ENCODE data around the gene FAM53B.
"Not testable (repeated sequence)": the region's sequence is repeated elsewhere in the genome, so short reads cannot be mapped to it uniquely, and the experiment has no call there.

The FAM53B gene, protein sequence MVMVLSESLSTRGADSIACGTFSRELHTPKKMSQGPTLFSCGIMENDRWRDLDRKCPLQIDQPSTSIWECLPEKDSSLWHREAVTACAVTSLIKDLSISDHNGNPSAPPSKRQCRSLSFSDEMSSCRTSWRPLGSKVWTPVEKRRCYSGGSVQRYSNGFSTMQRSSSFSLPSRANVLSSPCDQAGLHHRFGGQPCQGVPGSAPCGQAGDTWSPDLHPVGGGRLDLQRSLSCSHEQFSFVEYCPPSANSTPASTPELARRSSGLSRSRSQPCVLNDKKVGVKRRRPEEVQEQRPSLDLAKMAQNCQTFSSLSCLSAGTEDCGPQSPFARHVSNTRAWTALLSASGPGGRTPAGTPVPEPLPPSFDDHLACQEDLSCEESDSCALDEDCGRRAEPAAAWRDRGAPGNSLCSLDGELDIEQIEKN
- total RNA-seq, result 5.3 to 64.5 (median 38.2) reads per million in 18 experiments

DNA sequence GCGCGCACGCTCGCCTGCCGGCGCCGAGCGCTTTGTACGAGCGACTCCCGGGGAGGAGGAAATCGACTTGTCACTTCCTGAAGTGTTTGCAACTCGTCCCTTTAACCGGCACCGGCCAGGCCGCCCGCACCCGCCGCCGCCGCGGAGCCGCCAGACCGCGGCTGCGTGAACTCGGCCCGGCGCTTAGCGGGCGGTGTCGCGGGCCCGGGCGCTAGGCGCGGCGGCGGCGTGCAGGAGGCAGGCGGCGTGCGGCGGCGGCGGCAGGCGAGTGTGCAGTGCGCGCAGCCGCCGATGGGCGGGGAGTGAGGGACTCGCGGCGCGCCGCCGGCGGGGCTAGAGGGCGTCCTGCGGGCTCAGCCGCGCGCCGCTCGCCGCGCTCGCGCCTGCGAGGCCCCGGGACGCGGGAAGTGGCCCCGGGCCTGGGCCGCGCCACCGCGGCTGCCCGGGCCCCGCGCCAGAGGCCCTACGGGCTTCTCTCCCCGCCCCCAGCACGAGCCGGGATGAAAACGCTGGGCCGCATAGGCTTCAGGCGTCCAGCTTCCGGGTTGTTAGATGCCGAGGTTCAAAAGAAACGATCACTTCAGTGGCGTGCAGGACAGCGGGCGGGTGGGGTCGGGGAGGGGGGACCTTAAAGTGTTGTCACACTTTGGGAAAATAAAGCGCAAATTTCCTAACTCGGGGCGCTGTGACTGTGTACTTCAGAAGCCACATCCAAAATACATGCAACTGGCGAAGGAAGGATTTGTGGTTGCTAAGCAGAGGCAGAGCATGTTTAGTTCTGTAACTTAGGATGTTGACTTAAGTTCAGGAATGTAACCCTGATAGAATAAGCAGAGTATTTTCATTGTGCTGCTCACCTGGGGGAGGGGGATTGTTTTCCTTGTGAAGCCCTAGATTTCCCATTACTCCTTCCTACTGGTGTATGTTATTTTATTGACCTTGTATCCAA, at the start of gene FAM53B:
FAM53B (minus strand) TSS at position 277 of the 949 bp plus-strand sequence. CDS start 37,665 bp downstream, outside the sequence.
- peak; percentile 74 to 87 for DNase-seq

DNA sequence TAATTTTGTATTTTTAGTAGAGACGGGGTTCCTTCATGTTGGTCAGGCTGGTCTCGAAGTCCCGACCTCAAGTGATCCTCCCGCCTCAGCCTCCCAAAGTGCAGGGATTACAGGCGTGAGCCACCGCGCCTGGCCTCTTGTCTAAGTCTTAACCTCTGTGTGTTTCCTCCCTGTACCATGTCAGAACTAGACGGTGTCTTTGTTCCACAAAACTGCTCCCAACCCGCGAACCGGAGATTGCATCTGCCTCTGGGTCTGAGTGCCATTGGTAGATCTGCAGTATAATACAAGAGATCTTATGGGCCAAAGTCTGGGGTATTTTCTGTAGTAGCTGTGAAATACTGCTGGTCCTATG, 48.8 kb upstream of the FAM53B start:
- no peak for DNase-seq

DNA sequence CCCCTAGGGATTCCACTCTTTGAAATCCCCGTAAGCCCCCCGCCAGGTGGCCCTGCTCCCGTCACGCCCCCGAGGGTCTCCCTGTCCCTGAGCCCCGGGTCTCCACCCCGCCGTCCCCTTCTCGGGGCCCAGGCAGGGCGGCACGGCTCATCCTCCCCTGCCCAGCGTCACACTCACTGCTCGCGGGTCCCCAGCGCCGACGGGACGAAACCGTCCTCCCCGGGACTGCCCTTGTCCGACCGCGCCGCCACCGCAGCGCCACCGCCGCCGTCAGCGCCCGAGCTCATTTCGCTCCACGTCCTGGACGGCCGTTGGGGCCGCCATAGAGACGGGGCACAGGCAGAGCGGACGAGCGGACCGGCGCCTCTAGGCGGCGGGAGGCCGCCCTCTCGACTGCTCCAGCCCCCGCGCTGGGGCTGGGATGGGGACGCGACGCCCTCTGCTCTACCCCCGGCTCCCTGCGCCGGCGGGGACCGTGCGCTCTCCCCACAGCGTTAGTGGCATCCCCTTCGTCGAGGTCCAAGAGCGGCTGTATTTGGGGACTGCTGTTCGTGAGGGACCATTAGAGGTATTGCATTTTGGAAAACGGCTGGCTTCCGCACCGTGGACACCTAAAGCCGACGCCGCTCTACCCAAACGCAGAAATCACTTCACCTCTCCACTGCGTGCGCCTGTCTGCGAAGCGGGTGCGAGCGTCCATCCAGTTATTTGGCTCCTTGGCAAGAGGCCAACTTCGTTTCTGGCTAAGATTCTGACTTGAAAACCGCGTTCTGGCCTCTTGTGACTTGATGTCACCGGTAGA, 47.6 kb upstream of the FAM53B start, which contains the start of gene EEF1AKMT2:
EEF1AKMT2 (minus strand) TSS at position 341 of the 802 bp plus-strand sequence; CDS start at position 287, 54 bp downstream.
- peak; percentile 82 to 89 for DNase-seq

DNA sequence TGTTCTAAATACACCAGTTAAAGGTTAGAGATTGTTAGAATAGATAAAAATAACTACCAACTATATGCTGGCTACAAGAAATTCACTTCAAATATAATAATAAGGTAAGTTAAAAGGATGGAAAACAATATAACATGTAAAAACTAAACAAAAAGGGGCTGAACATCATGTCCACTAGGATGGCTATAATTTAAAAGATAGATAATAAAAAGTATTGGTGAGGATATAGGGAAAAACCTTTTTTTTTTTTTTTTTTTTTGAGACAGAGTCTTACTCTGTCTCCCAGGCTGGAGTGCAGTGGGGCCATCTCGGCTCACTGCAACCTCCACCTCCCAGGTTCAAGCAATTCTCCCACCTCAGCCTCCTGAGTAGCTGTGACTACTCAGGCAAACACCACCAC, 38.7 kb upstream of the FAM53B start:
- DNase-seq, result not testable (repeated sequence)

DNA sequence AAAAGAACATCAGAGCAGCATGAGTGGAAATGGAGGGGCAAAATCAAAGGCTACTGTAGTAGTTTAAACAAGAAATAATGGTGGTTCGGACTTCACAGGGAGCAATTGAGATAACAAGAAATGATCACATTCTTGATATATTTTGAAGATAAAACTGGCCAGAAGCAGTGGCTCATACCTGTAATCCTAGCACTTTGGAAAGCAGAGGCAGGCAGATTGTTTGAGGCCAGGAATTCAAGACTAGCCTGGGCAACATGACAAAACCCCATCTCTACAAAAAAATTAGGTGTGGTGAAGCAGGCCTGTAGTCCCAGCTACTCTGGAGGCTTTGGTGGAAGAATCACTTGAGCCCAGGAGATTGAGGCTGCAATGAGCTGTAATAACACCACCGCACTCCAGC, 24.6 kb upstream of the FAM53B start:
- DNase-seq, result no peak

DNA sequence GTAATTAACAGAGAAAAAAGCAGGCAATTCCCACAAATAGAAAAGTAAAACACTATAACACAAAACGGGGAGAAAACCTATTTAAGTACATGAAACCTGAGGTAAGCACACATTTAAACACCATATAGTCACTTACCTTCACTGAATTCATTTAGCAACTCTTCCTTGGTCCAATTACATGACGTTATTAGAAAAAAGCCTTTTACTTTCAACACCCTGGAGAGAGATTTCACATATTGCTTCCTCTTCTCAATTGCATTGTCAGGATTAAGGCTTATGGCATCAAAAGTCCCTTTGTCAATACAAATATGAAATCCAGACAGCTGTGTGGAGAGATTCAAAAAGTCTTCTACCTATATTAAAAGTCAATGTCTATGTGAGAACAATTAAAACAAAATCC, 21.1 kb upstream of the FAM53B start:
- DNase-seq, result peak; percentile 12 to 50

DNA sequence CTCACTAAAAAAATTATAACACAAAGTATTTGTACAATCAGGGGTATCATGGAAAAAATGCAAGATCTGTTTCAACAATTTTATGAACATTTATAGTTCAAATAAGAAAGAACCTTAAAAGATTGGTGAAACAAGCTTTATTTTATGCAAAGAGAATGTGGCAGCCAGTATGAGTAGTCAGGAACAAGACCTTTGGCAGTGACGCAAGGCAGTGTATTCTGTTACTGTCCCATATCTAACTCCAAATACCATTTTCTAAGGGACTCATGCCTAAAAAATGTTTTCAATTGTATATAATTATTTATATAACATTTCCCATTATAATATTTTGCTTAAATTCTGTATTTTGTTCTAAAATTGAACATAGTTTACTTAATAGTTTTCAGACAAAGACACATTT, 19.1 kb upstream of the FAM53B start:
- no peak for DNase-seq

DNA sequence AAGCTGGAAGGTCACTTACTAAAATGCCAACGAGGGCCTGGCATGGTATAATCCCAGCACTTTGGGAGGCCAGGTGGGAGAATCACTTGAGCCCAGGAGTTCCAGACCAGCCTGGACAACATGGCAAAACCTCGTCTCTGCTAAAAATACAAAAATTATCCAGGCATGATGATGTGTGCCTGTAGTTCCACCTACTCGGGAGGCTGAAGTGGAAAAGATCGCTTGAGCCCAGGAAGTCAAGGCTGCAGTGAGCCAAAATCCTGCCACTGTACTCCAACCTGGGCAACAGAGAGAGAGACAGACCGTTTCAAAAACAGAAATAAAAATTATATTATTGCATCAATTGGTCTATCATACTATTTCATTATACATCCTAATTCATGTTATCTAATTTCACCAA, 18.1 kb upstream of the FAM53B start:
- no peak for DNase-seq

DNA sequence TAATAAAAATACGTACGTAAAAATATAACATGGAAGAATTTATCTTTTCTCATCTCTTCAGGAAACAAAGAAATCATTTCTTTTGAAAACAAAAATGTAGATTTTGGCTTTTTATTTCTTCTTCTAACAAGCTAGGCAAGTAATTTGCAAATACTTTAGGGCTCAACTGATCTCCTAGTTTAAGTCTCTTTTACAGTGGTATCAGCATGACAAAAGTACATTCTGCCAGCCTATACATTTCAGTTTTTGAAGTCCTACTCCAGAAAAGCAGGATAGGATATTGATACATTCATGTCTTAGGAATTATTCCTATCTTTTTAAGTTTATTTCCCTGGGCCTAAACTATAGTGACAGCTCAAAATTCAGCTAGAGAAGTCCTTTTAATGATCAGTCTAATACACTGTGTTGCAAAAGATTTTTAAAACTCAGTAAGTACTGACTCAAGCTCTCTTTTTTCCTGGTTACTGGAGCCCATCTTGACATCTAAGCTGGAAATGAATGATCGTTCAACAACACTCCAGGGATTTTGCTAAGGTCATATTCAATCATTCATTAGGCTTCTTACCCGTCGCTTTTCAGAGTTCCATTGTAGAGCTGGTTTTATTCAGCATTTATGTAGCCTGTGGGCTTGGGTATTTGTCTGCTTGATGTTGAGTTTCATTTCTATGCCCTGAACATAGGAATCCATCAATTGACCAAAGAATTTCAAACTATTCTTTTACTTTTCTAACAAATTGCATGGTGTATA, 12.2 kb upstream of the FAM53B start:
- DNase-seq, result no peak

DNA sequence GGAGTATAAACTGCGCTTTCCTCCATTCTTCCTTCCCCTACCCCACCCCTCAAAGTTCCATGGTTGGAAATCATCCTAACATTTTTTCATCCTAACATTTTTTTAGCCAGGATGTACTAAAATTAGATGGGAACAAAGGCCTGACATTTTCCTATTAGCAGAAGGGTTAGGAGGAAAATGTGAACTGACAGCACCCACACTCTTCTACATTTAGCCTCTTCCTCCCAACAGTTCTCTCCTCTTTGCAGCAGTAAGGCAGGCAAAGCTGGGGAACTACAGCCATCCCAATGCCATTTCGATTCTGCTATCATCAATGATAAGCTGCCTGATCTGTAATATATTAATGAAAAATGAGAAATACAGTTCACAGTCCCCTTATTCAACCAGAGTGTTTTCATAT, 11.4 kb upstream of the FAM53B start:
- DNase-seq, result no peak

DNA sequence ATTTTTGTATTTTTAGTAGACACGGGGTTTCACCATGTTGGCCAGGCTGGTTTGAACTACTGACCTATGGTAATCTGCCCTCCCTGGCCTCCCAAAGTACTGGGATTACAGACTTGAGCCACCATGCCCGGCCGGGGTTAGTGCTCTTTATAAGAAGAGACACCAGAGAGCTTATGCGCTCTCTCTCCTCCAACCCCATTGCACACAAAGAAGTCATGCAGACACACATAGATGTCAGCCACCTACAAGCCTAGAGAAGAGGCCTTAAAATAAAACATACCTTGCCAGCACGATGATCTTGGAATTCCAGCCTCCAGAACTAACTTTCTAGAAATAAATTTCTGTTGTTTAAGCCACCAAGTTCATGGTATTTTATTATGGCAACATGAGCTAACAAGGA, 10.0 kb upstream of the FAM53B start:
- no peak for DNase-seq

DNA sequence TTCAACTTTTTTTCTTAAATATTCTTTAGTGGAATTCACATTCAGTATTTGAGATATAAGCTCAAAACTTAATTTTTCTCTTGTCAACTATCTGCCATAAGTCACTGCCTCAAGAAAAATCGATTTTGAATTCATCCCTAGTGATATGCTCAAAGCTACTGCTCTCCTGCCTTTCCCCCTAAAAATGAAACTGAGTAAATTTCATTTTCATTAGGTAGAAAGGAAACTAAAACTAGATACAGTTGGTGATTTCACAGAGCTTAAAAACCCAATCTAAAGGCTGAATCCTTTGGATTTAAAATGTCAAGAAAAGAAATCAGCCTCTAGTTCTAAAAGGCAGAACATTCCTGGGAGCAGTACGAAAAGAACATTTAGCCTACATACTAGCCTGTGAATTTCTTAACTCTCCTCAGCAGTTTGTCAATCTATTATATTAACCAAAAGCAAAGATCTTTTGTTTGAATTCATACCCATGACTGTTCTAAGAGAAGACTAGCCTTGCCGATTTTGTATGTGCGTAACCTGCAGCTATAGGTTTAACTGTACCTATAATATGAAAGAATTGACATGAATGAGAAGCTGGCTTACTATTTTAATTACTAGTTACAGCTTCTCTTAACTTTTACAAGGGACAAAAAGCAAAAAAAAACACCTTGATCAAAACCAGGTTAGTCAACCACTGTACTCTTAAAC, 4.9 kb upstream of the FAM53B start:
- DNase-seq, result no peak

DNA sequence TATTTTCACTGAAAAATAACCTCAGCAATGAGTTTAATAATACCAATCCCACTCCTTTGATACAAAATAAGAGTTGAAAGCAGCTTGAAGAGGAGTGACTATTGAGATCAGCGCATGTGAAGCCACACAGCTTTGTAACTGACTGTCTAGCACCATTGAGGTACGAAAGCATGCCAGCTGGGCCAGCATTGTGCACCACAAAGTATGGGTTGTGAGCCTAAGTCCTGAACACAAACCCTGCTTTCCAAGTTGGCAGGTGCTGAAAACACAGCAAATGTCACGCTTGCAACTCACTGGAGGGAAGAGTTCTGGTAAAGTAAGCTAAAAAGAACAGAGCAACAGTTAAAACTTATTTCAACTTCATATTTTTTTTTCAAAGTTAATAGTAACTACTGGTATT, 4.0 kb upstream of the FAM53B start:
- no peak for DNase-seq

DNA sequence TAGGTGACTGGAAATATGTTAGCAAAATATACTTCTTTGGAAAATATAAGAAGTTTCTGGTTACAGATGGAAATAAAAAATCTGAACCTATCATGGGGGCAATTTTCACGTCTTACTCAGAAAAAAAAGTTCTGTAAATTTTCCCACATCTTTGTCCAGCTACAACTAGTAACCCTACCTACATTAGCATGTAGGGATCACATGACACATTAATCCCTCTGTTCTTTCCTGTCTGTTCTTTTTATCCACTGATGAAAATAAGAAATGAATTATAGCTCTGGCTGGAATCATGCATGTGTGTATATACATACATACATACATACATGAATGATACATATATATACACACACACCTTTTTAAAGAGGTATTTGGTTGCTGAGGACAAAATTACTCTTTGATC, 3.6 kb upstream of the FAM53B start:
- DNase-seq, result no peak

DNA sequence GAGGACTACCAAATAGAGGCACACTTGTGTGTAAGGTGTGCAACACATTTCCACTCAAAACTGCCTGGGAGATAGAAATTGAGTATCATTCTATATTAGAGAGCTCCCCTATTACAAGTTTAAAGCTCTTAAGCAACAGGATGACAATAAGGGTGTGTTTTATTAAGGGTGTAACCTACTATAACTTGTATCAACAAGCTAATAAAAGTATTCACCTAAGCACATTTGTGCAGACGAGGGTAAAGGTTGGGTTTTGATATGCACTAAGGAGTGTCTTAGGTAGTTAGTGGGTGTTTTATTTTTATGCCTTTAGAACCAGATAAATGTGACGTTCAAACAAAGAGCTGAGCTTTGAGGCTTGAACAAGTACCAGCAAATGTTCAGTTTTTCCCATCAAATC, 2.8 kb upstream of the FAM53B start:
- DNase-seq, result no peak

DNA sequence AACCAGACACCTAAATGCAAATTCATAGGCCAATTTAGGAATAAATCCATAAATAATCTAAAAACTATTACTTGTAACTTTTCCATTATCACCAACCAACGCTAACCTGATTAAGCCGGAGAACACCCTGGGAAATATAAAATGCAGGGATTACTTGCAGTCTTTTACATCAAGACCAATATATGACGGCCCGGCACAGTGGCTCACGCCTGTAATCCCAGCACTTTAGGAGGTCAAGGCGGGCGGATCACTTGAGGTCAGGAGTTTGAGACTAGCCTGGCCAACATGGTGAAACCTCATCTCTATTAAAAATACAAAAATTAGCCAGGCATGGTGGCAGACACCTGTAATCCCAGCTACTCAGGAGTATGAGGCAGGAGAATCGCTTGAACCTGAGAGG, 2.3 kb upstream of the FAM53B start:
- DNase-seq, result not testable (repeated sequence)

DNA sequence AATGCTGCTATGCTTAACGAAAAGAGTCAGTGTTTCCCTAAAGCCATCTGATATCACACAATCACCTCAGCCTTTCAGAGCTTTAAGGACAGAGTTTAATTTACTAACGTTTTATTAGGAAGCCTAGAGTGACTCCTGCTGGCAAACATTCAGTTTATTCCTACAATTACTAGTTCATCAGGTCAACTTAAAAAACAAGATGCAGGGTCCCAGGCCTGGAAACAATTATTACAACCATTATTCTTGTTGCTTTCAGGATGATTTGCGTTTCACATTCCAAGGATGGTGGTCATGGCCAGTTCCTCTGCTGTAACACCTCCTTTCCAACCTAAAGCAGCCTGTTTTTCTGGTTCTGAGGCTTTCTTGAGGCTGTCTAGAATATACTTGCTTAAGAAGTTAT, 1.5 kb upstream of the FAM53B start:
- DNase-seq, result peak; percentile 46 to 68

DNA sequence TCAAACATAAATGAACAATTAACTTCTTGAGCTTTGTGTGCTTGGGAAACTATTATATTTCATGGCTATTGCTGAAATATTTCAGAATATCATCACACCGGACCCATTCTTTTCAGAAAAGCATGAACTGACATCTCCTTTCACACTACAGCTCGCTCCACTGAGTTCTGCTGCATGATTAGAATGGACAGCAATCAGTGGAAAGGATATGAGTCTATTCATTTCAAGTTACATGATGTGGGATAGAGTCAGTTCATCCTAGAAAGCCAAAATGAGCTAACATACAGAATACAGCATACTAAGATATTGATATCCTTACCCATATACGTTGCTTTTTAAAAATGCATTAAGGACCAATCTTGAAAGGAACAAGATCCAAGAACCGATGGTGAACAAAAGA, 1.1 kb upstream of the FAM53B start:
- DNase-seq, result no peak

DNA sequence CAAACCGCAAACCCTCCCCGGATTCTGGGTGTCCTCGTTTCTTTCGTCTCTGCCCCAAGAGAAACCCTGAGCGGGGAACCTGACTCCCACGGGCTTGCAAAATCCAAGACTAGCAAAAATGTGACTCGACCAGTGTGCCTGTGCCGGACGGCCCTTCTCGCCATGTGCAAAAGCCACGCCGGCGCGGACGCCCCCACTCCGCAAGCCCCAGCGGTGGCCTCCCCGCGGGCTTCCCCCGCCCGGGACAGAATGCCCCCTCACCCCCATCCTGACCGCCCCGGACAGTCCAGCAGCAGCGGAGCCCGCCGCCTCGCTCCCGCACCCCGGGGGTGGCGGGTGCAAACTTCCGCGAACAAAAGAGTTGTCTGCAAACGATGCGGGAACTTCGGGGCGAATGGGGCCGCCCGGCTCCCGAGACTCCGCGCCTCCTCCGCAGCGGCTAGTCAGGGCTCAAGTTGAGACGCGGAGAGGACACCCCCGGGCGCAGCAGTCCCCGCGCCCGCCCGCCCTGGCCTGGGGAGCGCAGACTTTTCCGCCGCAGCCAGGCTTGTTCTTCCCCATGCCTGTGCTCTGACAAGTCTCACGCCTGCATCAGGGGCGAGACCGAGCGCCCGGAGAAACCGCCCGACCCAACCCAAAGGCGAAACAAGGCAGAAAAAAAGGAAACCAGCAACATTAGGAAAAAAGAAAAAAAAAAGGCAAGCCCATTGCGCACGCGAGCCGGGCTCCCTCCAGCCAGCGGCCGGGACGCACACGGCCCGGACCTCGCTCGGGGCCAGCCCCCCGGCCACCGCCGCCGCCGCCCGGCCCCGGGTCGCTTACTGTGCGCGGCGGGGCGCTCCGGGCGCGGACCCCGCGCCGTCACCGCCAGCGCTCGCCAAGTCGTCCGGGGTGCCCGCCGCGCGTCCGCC, 732 bp downstream of the FAM53B start:
- peak; percentile 44 to 67 for DNase-seq

Measured in inflammatory macrophage (primary cell).